OCI-LY1 (cell line): ENCODE results near the gene TMEM178B.

Source experiments
- H2AFZ ChIP-seq: fragments of 200-600 bp; sonication (generic), shearing (Covaris generic); 2 replicates; pipeline ENCODE4 v1.6.0; 2014; ENCODE audit warnings: antibody characterized with exemption, mild to moderate bottlenecking, low read length
- H3F3A ChIP-seq: fragments of 200-600 bp; sonication (generic), shearing (Covaris generic); 2 replicates; pipeline ENCODE4 v1.6.0; 2014; ENCODE audit warnings: mild to moderate bottlenecking, antibody characterized with exemption, low read length, moderate library complexity; ENCODE audit not compliant: insufficient read depth
- H3K27ac ChIP-seq: fragments of 200-600 bp; sonication (generic); 2 replicates; pipeline ENCODE4 v1.5.1; 2014; ENCODE audit warnings: low read length, mixed run types, mild to moderate bottlenecking, low read depth; ENCODE audit not compliant: poor library complexity, severe bottlenecking
- H3K27me3 ChIP-seq: fragments of 200-600 bp; sonication (generic); 2 replicates; pipeline ENCODE4 v1.6.0; 2014; ENCODE audit warnings: antibody characterized with exemption, mild to moderate bottlenecking, low read length, moderate library complexity; ENCODE audit not compliant: insufficient read depth
- H3K36me3 ChIP-seq: fragments of 200-600 bp; sonication (generic); 2 replicates; pipeline ENCODE4 v1.6.1; 2014; ENCODE audit warnings: mild to moderate bottlenecking, antibody characterized with exemption, low read length, moderate library complexity, mixed read lengths; ENCODE audit not compliant: insufficient read depth
- H3K4me1 ChIP-seq: fragments of 200-600 bp; sonication (generic); 2 replicates; pipeline ENCODE4 v1.5.1; 2014; ENCODE audit warnings: mild to moderate bottlenecking, low read length, moderate library complexity; ENCODE audit not compliant: insufficient read depth, severe bottlenecking
- H3K4me2 ChIP-seq: fragments of 200-600 bp; sonication (generic), shearing (Covaris generic); 2 replicates; pipeline ENCODE4 v1.6.1; 2014; ENCODE audit warnings: low read length
- H3K4me3 ChIP-seq: fragments of 200-600 bp; sonication (generic); 2 replicates; pipeline ENCODE4 v1.5.1; 2014; ENCODE audit warnings: low read length, low read depth, mild to moderate bottlenecking, mixed read lengths; ENCODE audit not compliant: poor library complexity, severe bottlenecking
- H3K79me2 ChIP-seq: fragments of 200-600 bp; shearing (Covaris generic); 2 replicates; pipeline ENCODE4 v1.6.1; 2016; ENCODE audit warnings: mixed run types, low read length, mixed read lengths; ENCODE audit not compliant: insufficient read depth
- H3K9ac ChIP-seq: fragments of 200-600 bp; sonication (generic), shearing (Covaris generic); 2 replicates; pipeline ENCODE4 v1.6.1; 2014; ENCODE audit warnings: mild to moderate bottlenecking, low read length, mixed read lengths
- H3K9me2 ChIP-seq: fragments of 200-600 bp; sonication (generic), shearing (Covaris generic); 2 replicates; pipeline ENCODE4 v1.6.1; 2014; ENCODE audit warnings: low read depth, mild to moderate bottlenecking, low read length, mixed read lengths
- H3K9me3 ChIP-seq: fragments of 200-600 bp; shearing (Covaris generic); 2 replicates; pipeline ENCODE4 v1.6.1; 2014; ENCODE audit warnings: low read length, mixed read lengths
- H4K20me1 ChIP-seq: fragments of 200-600 bp; sonication (generic), shearing (Covaris generic); 2 replicates; pipeline ENCODE4 v1.6.0; 2016; ENCODE audit warnings: mild to moderate bottlenecking, low read length; ENCODE audit not compliant: insufficient read depth
- CTCF ChIP-seq: fragments of 200-600 bp; sonication (generic), shearing (Covaris generic); IDR thresholded peaks from 2 replicates; pipeline ENCODE4 v1.5.1; 2017; ENCODE audit warnings: mild to moderate bottlenecking, antibody characterized with exemption, low read length, moderate library complexity, mixed read lengths
- EZH2 ChIP-seq: fragments of 200-600 bp; sonication (generic), shearing (Covaris generic); IDR thresholded peaks from 2 replicates; pipeline ENCODE4 v1.8.0; 2017; ENCODE audit warnings: borderline replicate concordance, mixed run types, mild to moderate bottlenecking, antibody characterized with exemption, low read length, moderate library complexity, mixed read lengths

Gene TMEM178B

GRCh38 chr7:141268614-141269013, 194.8 kb downstream of the TMEM178B start:
- H4K20me1 ChIP-seq: no peaks in the 10 kb centered on the region
- no peaks in the 10 kb centered on the region for H3K27me3 ChIP-seq
- no peak overlapping the region for H3K4me3 ChIP-seq
- TF ChIP-seq EZH2 (no peak), CTCF (no peak)
- no peak overlapping the region for H3K9ac ChIP-seq
- H2AFZ ChIP-seq: no peak overlapping the region
- no peaks in the 10 kb centered on the region for H3K4me1 ChIP-seq
- H3K27ac ChIP-seq: no peak overlapping the region
- H3K9me2 ChIP-seq: no peaks in the 10 kb centered on the region
- H3K4me2 ChIP-seq: no peak overlapping the region
- no peaks in the 10 kb centered on the region for H3F3A ChIP-seq
- H3K79me2 ChIP-seq: no peaks in the 10 kb centered on the region
- no peaks in the 10 kb centered on the region for H3K36me3 ChIP-seq
- H3K9me3 ChIP-seq: no peaks in the 10 kb centered on the region

- no peaks in the 10 kb centered on the region for H3K9me2 ChIP-seq
- no peak overlapping the region for H3K27ac ChIP-seq
- no peaks in the 10 kb centered on the region for H3K79me2 ChIP-seq
- no peak overlapping the region for H2AFZ ChIP-seq
- H3K9ac ChIP-seq: no peak overlapping the region
- no peak overlapping the region for H3K4me2 ChIP-seq
- H4K20me1 ChIP-seq: no peaks in the 10 kb centered on the region
- H3F3A ChIP-seq: no peaks in the 10 kb centered on the region
- TF ChIP-seq EZH2: no peak
- TF ChIP-seq CTCF: no peak
- H3K27me3 ChIP-seq: no peaks in the 10 kb centered on the region
- no peak overlapping the region for H3K4me3 ChIP-seq
- no peaks in the 10 kb centered on the region for H3K4me1 ChIP-seq
- no peaks in the 10 kb centered on the region for H3K9me3 ChIP-seq
- no peaks in the 10 kb centered on the region for H3K36me3 ChIP-seq
Measured at GRCh38 chr7:141271451-141271850, 197.6 kb downstream of the TMEM178B start.

- H3K27me3 ChIP-seq: no peaks in the 10 kb centered on the region
- H3K4me3 ChIP-seq: no peak overlapping the region
- no peak overlapping the region for H3K4me2 ChIP-seq
- H3K36me3 ChIP-seq: no peaks in the 10 kb centered on the region
- no peaks in the 10 kb centered on the region for H4K20me1 ChIP-seq
- H3K9me2 ChIP-seq: no peaks in the 10 kb centered on the region
- no peaks in the 10 kb centered on the region for H3K9me3 ChIP-seq
- H3K27ac ChIP-seq: no peak overlapping the region
- no peaks in the 10 kb centered on the region for H3K79me2 ChIP-seq
- H2AFZ ChIP-seq: no peak overlapping the region
- no peaks in the 10 kb centered on the region for H3F3A ChIP-seq
- no peak overlapping the region for H3K9ac ChIP-seq
- TF ChIP-seq CTCF (no peak), EZH2 (no peak)
- no peaks in the 10 kb centered on the region for H3K4me1 ChIP-seq
Measured at GRCh38 chr7:141272417-141272816, 198.6 kb downstream of the TMEM178B start.
